ENCODE measurements around the gene INPP4A.

DNA sequence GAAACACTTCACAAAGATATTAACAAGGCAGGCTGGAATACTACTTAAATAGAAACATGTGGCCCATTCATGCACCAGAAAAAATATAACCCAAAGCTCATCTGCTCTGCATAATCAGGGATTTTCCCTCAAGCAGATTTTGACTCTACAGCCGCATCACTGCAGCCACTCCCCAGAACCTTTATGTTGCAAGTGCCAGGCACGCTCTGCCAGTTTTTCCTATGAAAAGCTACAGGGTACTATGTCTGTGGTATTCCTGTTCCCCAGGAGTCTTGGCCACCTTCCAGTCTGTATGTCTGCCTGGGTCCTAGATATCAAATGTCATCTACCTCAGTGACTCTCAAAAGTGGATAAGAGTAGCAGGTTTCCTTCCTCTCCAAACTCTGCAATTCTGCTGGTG is 159.9 kb downstream of the INPP4A start:
- TF ChIP-seq, protein P1, sequence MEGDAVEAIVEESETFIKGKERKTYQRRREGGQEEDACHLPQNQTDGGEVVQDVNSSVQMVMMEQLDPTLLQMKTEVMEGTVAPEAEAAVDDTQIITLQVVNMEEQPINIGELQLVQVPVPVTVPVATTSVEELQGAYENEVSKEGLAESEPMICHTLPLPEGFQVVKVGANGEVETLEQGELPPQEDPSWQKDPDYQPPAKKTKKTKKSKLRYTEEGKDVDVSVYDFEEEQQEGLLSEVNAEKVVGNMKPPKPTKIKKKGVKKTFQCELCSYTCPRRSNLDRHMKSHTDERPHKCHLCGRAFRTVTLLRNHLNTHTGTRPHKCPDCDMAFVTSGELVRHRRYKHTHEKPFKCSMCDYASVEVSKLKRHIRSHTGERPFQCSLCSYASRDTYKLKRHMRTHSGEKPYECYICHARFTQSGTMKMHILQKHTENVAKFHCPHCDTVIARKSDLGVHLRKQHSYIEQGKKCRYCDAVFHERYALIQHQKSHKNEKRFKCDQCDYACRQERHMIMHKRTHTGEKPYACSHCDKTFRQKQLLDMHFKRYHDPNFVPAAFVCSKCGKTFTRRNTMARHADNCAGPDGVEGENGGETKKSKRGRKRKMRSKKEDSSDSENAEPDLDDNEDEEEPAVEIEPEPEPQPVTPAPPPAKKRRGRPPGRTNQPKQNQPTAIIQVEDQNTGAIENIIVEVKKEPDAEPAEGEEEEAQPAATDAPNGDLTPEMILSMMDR (tag by site-specific recombination; IDR thresholded peaks at IDR 0.05), result no peak
- TF ChIP-seq TCF7L2 (IDR thresholded peaks at IDR 0.05; ENCODE audit: borderline replicate concordance, low read depth, low read length) (no peak), ZNF548 (tag by site-specific recombination; IDR thresholded peaks at IDR 0.05) (no peak), SP2 (tag by site-specific recombination; IDR thresholded peaks at IDR 0.05) (no peak), ZNF274 (IDR thresholded peaks at IDR 0.05; ENCODE audit: low read length) (no peak), ZNF274 (tag by site-specific recombination; IDR thresholded peaks at IDR 0.05; ENCODE audit: borderline replicate concordance) (no peak), ZNF174 (tag by site-specific recombination; IDR thresholded peaks at IDR 0.05) (no peak), ZNF350 (tag by site-specific recombination; IDR thresholded peaks at IDR 0.05) (no peak), ZNF248 (tag by site-specific recombination; IDR thresholded peaks at IDR 0.05) (no peak), ZNF654 (tag by site-specific recombination; IDR thresholded peaks at IDR 0.05; ENCODE audit: low read depth) (no peak), GFI1B (tag by site-specific recombination; IDR thresholded peaks at IDR 0.05) (no peak), ZNF335 (tag by site-specific recombination; conservative IDR thresholded peaks at IDR 0.05) (no peak)
- TF ChIP-seq, protein P2, sequence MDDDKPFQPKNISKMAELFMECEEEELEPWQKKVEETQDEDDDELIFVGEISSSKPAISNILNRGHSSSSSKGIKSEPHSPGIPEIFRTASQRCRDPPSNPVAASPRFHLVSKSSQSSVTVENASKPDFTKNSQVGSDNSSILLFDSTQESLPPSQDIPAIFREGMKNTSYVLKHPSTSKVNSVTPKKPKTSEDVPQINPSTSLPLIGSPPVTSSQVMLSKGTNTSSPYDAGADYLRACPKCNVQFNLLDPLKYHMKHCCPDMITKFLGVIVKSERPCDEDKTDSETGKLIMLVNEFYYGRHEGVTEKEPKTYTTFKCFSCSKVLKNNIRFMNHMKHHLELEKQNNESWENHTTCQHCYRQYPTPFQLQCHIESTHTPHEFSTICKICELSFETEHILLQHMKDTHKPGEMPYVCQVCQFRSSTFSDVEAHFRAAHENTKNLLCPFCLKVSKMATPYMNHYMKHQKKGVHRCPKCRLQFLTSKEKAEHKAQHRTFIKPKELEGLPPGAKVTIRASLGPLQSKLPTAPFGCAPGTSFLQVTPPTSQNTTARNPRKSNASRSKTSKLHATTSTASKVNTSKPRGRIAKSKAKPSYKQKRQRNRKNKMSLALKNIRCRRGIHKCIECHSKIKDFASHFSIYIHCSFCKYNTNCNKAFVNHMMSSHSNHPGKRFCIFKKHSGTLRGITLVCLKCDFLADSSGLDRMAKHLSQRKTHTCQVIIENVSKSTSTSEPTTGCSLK (tag by site-specific recombination; IDR thresholded peaks at IDR 0.05), result no peak
- TF ChIP-seq, protein P3, sequence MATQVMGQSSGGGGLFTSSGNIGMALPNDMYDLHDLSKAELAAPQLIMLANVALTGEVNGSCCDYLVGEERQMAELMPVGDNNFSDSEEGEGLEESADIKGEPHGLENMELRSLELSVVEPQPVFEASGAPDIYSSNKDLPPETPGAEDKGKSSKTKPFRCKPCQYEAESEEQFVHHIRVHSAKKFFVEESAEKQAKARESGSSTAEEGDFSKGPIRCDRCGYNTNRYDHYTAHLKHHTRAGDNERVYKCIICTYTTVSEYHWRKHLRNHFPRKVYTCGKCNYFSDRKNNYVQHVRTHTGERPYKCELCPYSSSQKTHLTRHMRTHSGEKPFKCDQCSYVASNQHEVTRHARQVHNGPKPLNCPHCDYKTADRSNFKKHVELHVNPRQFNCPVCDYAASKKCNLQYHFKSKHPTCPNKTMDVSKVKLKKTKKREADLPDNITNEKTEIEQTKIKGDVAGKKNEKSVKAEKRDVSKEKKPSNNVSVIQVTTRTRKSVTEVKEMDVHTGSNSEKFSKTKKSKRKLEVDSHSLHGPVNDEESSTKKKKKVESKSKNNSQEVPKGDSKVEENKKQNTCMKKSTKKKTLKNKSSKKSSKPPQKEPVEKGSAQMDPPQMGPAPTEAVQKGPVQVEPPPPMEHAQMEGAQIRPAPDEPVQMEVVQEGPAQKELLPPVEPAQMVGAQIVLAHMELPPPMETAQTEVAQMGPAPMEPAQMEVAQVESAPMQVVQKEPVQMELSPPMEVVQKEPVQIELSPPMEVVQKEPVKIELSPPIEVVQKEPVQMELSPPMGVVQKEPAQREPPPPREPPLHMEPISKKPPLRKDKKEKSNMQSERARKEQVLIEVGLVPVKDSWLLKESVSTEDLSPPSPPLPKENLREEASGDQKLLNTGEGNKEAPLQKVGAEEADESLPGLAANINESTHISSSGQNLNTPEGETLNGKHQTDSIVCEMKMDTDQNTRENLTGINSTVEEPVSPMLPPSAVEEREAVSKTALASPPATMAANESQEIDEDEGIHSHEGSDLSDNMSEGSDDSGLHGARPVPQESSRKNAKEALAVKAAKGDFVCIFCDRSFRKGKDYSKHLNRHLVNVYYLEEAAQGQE (tag by site-specific recombination; IDR thresholded peaks at IDR 0.05), result no peak
- TF ChIP-seq, protein P4, sequence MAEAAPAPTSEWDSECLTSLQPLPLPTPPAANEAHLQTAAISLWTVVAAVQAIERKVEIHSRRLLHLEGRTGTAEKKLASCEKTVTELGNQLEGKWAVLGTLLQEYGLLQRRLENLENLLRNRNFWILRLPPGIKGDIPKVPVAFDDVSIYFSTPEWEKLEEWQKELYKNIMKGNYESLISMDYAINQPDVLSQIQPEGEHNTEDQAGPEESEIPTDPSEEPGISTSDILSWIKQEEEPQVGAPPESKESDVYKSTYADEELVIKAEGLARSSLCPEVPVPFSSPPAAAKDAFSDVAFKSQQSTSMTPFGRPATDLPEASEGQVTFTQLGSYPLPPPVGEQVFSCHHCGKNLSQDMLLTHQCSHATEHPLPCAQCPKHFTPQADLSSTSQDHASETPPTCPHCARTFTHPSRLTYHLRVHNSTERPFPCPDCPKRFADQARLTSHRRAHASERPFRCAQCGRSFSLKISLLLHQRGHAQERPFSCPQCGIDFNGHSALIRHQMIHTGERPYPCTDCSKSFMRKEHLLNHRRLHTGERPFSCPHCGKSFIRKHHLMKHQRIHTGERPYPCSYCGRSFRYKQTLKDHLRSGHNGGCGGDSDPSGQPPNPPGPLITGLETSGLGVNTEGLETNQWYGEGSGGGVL (tag by site-specific recombination; IDR thresholded peaks at IDR 0.05), result no peak

Measured in HEK293 (cell line).